HG03045 (cell line): ENCODE measurements around the gene PCSK6.

Experiments
- ATAC-seq: cut with Tn5 transposase; IDR thresholded peaks from one replicate; pipeline ENCODE4 v1.9.1; 2021; ENCODE audit warnings: mild to moderate bottlenecking, moderate library complexity; ENCODE audit not compliant: unreplicated experiment

The PCSK6 gene

DNA sequence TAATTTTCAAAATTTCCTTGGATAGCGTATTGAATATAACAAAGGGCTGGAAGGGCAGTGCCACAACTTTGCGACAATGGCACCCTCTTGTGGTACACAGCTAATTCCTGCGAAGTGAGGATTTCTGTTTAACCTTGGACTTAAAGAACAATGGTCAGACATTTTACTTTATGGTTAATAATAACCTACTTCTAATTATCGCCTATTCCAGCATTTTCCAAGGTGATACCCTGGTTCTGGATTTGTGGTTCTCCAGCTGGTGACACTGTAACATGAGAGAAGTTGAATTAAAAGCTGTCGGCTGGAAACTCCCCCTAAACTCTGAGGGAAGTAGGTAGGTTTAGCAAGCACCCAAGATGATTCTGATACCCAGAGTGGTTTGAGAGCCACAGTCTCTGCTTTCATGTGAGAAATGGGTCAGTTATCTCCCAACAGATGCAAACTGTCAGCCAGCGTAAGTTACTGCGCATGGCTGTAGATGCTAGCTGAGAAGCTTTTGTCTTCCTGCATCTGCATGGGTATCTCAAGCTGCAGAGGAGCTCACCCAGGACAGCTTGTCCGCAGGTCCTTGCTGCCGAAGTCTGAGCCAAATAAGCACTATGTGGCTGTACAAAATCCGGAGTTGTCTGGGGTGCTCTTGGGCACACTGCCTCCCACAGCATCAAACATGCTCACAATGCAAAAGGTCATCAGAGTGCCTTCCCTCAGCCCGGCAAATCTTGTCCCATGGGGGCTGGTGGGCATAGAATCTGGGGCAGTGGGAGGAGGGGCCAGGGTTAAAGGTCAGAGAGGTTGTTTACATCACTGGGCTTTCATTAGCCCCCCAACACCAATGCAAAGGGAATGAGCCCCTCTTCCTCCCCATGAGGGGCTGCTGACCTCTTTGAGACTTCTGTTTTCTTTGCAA is 231.0 kb downstream of the PCSK6 start:
- no peak for ATAC-seq

- ATAC-seq: no peak
Measured at GRCh38 chr15:101256757-101257156, 232.8 kb downstream of the PCSK6 start.

GRCh38 chr15:101255615-101256241 is 233.8 kb downstream of the PCSK6 start:
- ATAC-seq: no peak

- ATAC-seq: no peak
Measured at GRCh38 chr15:101255051-101255395, 234.5 kb downstream of the PCSK6 start.

DNA sequence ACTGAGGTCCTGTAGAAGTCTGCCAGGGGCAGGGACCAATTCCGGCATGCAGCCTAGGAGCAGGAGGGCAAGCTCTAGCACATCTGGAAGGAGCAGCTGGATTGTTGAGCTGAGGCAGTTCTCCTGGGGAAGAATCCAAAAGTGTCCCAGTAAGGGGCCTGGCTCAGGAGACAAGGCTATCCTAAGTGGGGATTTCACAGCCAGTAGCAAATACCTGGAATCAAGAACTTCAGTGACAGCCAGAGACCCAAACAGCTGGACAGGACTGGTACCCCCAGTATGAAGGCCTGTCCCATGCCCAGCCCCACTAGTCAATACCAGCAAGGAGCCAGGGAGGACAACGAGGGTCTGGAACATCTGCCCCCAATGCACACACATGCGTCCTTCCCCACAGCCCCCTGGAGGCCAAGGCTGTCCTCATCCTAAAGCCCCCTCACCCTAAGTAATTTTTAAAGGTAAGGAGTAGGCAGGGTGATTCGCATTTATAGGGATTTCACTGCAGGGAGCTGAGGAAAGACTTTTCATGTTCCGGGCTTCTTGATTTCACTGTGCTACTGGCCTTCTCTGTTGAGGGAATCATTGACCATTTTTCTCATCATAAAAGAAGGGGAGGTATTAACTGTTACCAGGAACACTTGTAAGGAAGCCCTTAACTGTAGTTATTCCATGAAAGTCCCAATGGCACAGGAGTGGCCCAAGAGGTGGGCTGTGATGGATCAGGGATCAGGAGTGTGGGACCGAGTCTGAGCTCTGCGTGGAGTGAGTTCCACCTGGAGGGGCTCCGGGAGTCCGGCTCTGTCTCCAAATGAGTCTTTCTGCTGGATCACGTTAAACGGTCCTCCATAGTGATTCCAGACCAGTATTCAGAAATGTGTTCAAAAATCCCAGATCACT is 235.1 kb downstream of the PCSK6 start:
- no peak for ATAC-seq
